HCT116 (cell line): ENCODE measurements around the gene PDSS1. TPM values are rescaled to one million over a fixed set of nuclear protein-coding genes. Genes with fewer than 3 reads are reported as not detected.

ENCODE experiments used
- ATAC-seq: fragments of 200-7000 bp; cut with Tn5 transposase; 2 replicates; pipeline ENCODE4 v1.9.1; 2020; ENCODE audit warnings: mild to moderate bottlenecking, moderate library complexity
- BruUV-seq: library from RNA; stranded (reverse); fragments of 400-500 nt; replicated peaks from 2 replicates; lab custom pipeline; 2021; lab: Mats Ljungman, UMichigan
- CTCF ChIA-PET: fragments of 300-600 bp; sonication (Branson Sonifier 250); formaldehyde crosslinking; loops from one replicate; lab custom pipeline; 2021; ENCODE audit warnings: antibody characterized with exemption; lab: Charles Lee
- POLR2A ChIA-PET: fragments of 300-600, 350-600 bp; sonication (Branson Sonifier 250); formaldehyde crosslinking; loops from one replicate; lab custom pipeline; 2021; ENCODE audit warnings: antibody characterized with exemption; lab: Charles Lee
- RAD21 ChIA-PET, 2 experiments: fragments of 300-600 bp; sonication (Branson Sonifier 250); formaldehyde crosslinking; loops; one replicate each; lab custom pipeline; 2023; ENCODE audit warnings: low total read pairs in 2 of 2; ENCODE audit not compliant: uncharacterized antibody in 2 of 2, unreplicated experiment in 2 of 2, low non-redundant PET in 1 of 2; lab: Charles Lee
- DNase-seq: peaks from one replicate; pipeline ENCODE4 v3.0.0-alpha.2; 2010; ENCODE audit warnings: low read depth, low spot score
- H2AFZ ChIP-seq: fragments of 200-600 bp; shearing (Covaris generic), sonication (generic); 2 replicates; pipeline ENCODE4 v1.6.1; 2017; ENCODE audit warnings: low read depth, mixed run types, mixed read lengths, antibody characterized with exemption, low read length; ENCODE audit not compliant: poor library complexity, severe bottlenecking
- H3K27ac ChIP-seq: 2 replicates; pipeline ENCODE4 v1.5.1; 2012; ENCODE audit warnings: low read depth, low read length
- H3K27me3 ChIP-seq: fragments of 200-600 bp; sonication (generic); 2 replicates; pipeline ENCODE4 v1.6.1; 2016; ENCODE audit warnings: mixed run types, low read length, mixed read lengths; ENCODE audit not compliant: insufficient read depth
- H3K36me3 ChIP-seq, 2 experiments: fragments of 200-500 bp in 1 of 2; fragments of 200-600 bp in 1 of 2; sonication (Bioruptor generic) in 1 of 2; sonication (generic) in 1 of 2; 2 replicates each; pipeline versions ENCODE4 v1.5.1 to v1.6.1; 2014 to 2016; ENCODE audit warnings: low read length in 2 of 2, inconsistent platforms in 1 of 2, mixed read lengths in 1 of 2, mixed run types in 1 of 2; ENCODE audit not compliant: insufficient read depth in 2 of 2, control insufficient read depth in 1 of 2
- H3K4me1 ChIP-seq, 2 experiments: fragments of 200-600 bp in 1 of 2; sonication (generic) in 1 of 2; 2 replicates each; pipeline versions ENCODE4 v1.5.1 to v1.6.1; 2012 to 2017; ENCODE audit warnings: low read length in 2 of 2, inconsistent platforms in 1 of 2, mild to moderate bottlenecking in 1 of 2, mixed read lengths in 1 of 2, mixed run types in 1 of 2, moderate library complexity in 1 of 2; ENCODE audit not compliant: insufficient read depth in 2 of 2, control insufficient read depth in 1 of 2
- H3K4me2 ChIP-seq: fragments of 200-600 bp; sonication (generic); 2 replicates; pipeline ENCODE4 v1.6.1; 2017; ENCODE audit warnings: mixed run types, low read length, mixed read lengths
- H3K4me3 ChIP-seq, 2 experiments: fragments of 200-600 bp in 1 of 2; sonication (generic) in 1 of 2; replicated peaks in 1 of 2; 2 replicates each; pipeline ENCODE4 v1.5.1; 2011 to 2016; ENCODE audit warnings: low read length in 2 of 2, control low read depth in 1 of 2, low read depth in 1 of 2, mild to moderate bottlenecking in 1 of 2, mixed read lengths in 1 of 2, mixed run types in 1 of 2
- H3K79me2 ChIP-seq: fragments of 200-600 bp; sonication (generic); 2 replicates; pipeline ENCODE4 v1.6.1; 2017; ENCODE audit warnings: mild to moderate bottlenecking, mixed run types, low read length, moderate library complexity, mixed read lengths; ENCODE audit not compliant: insufficient read depth
- H3K9ac ChIP-seq: fragments of 200-600 bp; sonication (generic); 2 replicates; pipeline ENCODE4 v1.6.1; 2016; ENCODE audit warnings: low read length, mixed read lengths
- H3K9me2 ChIP-seq: fragments of 200-600 bp; sonication (generic), shearing (Covaris generic); 2 replicates; pipeline ENCODE4 v1.6.1; 2017; ENCODE audit warnings: mixed run types, mild to moderate bottlenecking, moderate library complexity; ENCODE audit not compliant: insufficient read depth
- H3K9me3 ChIP-seq, 2 experiments: fragments of 200-500 bp in 1 of 2; fragments of 200-600 bp in 1 of 2; sonication (Bioruptor generic) in 1 of 2; sonication (generic) in 1 of 2; 2 replicates each; pipeline ENCODE4 v1.6.1; 2014 to 2017; ENCODE audit warnings: low read length in 2 of 2, mixed read lengths in 2 of 2, inconsistent platforms in 1 of 2, low read depth in 1 of 2, mild to moderate bottlenecking in 1 of 2, mixed run types in 1 of 2, moderate library complexity in 1 of 2; ENCODE audit not compliant: control insufficient read depth in 1 of 2, insufficient read depth in 1 of 2
- H4K20me1 ChIP-seq: fragments of 200-600 bp; sonication (generic), shearing (Covaris generic); 2 replicates; pipeline ENCODE4 v1.6.1; 2017; ENCODE audit warnings: mixed run types, mild to moderate bottlenecking, moderate library complexity; ENCODE audit not compliant: insufficient read depth
- ATF3 ChIP-seq: IDR thresholded peaks from 2 replicates; pipeline ENCODE4 v1.6.1; 2012
- CBX3 ChIP-seq: IDR thresholded peaks from 2 replicates; pipeline ENCODE4 v1.6.1; 2012; ENCODE audit warnings: low read depth
- CEBPB ChIP-seq: IDR thresholded peaks from 2 replicates; pipeline ENCODE4 v1.6.1; 2012; ENCODE audit warnings: low read depth
- CTCF ChIP-seq, 3 experiments: fragments of 200-600 bp in 1 of 3; sonication (generic) in 1 of 3; IDR thresholded peaks in 2 of 3; conservative IDR thresholded peaks in 1 of 3; 2 replicates each; pipeline ENCODE4 v1.5.1; 2012 to 2017; ENCODE audit warnings: low read depth in 2 of 3, low read length in 2 of 3, antibody characterized with exemption in 1 of 3, borderline replicate concordance in 1 of 3, control low read depth in 1 of 3, mild to moderate bottlenecking in 1 of 3, mixed read lengths in 1 of 3, mixed run types in 1 of 3, moderate library complexity in 1 of 3; ENCODE audit not compliant: insufficient read depth in 1 of 3
- EGR1 ChIP-seq: IDR thresholded peaks from 2 replicates; pipeline ENCODE4 v1.6.1; 2012; ENCODE audit warnings: low read depth
- EZH2 ChIP-seq: fragments of 200-600 bp; sonication (generic); IDR thresholded peaks from 2 replicates; pipeline ENCODE4 v1.6.1; 2017; ENCODE audit warnings: antibody characterized with exemption, mixed run types
- EZH2phosphoT487 ChIP-seq: fragments of 200-600 bp; IDR thresholded peaks from 2 replicates; pipeline ENCODE4 v1.6.1; 2018; ENCODE audit warnings: antibody characterized with exemption, borderline replicate concordance
- POLR2A ChIP-seq: IDR thresholded peaks from 2 replicates; pipeline ENCODE4 v1.7.0; 2011; ENCODE audit warnings: borderline replicate concordance; ENCODE audit not compliant: insufficient read depth, insufficient read length; ENCODE audit errors: extremely low read depth
- RAD21 ChIP-seq: IDR thresholded peaks from 2 replicates; pipeline ENCODE4 v1.6.1; 2012; ENCODE audit warnings: low read depth, mild to moderate bottlenecking
- REST ChIP-seq: IDR thresholded peaks from 2 replicates; pipeline ENCODE4 v1.6.1; 2012; ENCODE audit warnings: low read depth
- SIN3A ChIP-seq: IDR thresholded peaks from 2 replicates; pipeline ENCODE4 v1.6.1; 2012; ENCODE audit warnings: low read depth
- SP1 ChIP-seq: IDR thresholded peaks from 2 replicates; pipeline ENCODE4 v1.6.1; 2012; ENCODE audit warnings: low read depth
- SRF ChIP-seq: IDR thresholded peaks from 2 replicates; pipeline ENCODE4 v1.6.1; 2012; ENCODE audit warnings: low read depth
- TCF7L2 ChIP-seq: IDR thresholded peaks from 2 replicates; pipeline ENCODE4 v1.7.0; 2011; ENCODE audit warnings: borderline replicate concordance, inconsistent platforms; ENCODE audit not compliant: insufficient read depth, insufficient read length; ENCODE audit errors: extremely low read depth
- YY1 ChIP-seq: IDR thresholded peaks from 2 replicates; pipeline ENCODE4 v1.6.1; 2011; ENCODE audit warnings: low read length, low read depth, moderate library complexity, mild to moderate bottlenecking; ENCODE audit not compliant: insufficient replicate concordance; ENCODE audit errors: extremely low read depth
- ZFX ChIP-seq: fragments of 450-650 bp; IDR thresholded peaks from 2 replicates; pipeline ENCODE4 v1.6.1; 2017
- ZNF274 ChIP-seq: fragments of 200-500 bp; sonication (Bioruptor generic); IDR thresholded peaks from 2 replicates; pipeline ENCODE4 v1.6.1; 2014; ENCODE audit warnings: mild to moderate bottlenecking, low read depth, low read length, inconsistent platforms
- intact Hi-C: fragments of 100-400 bp; cut with micrococcal nuclease; formaldehyde crosslinking; loops from 2 replicates; pipeline ENCODE4 v1.10.0; 2022
- total RNA-seq: library from RNA; stranded (reverse); gene quantifications from one replicate; pipeline ENCODE4 v1.2.1, GENCODE V29; 2021; ENCODE audit not compliant: unreplicated experiment

Gene PDSS1
- total RNA-seq, 1 experiment from 2014 or later: 23.5 TPM

GRCh38 chr10:26679588-26679987, 17.9 kb upstream of the PDSS1 start (continued):
- TF ChIP-seq TCF7L2 (no peak), CTCF (IDR thresholded peaks at IDR 0.05 in 2 of 3, conservative IDR thresholded peaks at IDR 0.05 in 1 of 3; ENCODE audit: borderline replicate concordance in 1 of 3, insufficient read depth in 1 of 3, low read depth in 2 of 3, low read length in 2 of 3) (no peak), CBX3 (no peak), EGR1 (no peak)

- RAD21 ChIA-PET: no interaction called here
- no peak overlapping the region for H3K4me3 ChIP-seq
- intact Hi-C loops: no loop called here
These were observed 16.4 kb upstream of the PDSS1 start for GRCh38 chr10:26681076-26681475.

More at GRCh38 chr10:26681076-26681475, 16.4 kb upstream of the PDSS1 start:
- H3K27ac ChIP-seq: no peak overlapping the region
- DNase-seq: no peak
- no peak for TF ChIP-seq ATF3
- no peak for TF ChIP-seq ZFX
- no peak for TF ChIP-seq TCF7L2
- TF ChIP-seq ZNF274: no peak
- TF ChIP-seq EZH2: no peak
- TF ChIP-seq POLR2A: no peak
- TF ChIP-seq EGR1: no peak
- no peak for TF ChIP-seq CBX3
- no peak for TF ChIP-seq EZH2phosphoT487
- TF ChIP-seq SP1: no peak
- no peak for TF ChIP-seq SRF
- TF ChIP-seq YY1: no peak
- no peak for TF ChIP-seq SIN3A
- no peak for TF ChIP-seq REST
- no peak for TF ChIP-seq CEBPB
- no peak for TF ChIP-seq RAD21
- no peak for TF ChIP-seq CTCF (IDR thresholded peaks at IDR 0.05 in 2 of 3, conservative IDR thresholded peaks at IDR 0.05 in 1 of 3; ENCODE audit: borderline replicate concordance in 1 of 3, insufficient read depth in 1 of 3, low read depth in 2 of 3, low read length in 2 of 3)
- TF ChIP-seq, all 23 proteins: peak for 0
- no peaks in the 10 kb centered on the region for H3K27me3 ChIP-seq
- H4K20me1 ChIP-seq: no peaks in the 10 kb centered on the region
- no peaks in the 10 kb centered on the region for H3K9me2 ChIP-seq
- H2AFZ ChIP-seq: peak overlapping the region; percentile 41
- H3K9me3 ChIP-seq: no peaks in the 10 kb centered on the region
- H3K79me2 ChIP-seq: no peaks in the 10 kb centered on the region
- POLR2A ChIA-PET: no interaction called here
- no TSS peak for BruUV-seq
- peaks cover 0 to 6% of the 10 kb centered on the region in 2 experiments; a peak in 2 of 4 replicates for H3K4me1 ChIP-seq
- CTCF ChIA-PET: no interaction called here
- no peak for ATAC-seq
- H3K4me2 ChIP-seq: no peak overlapping the region
- no peak overlapping the region for H3K9ac ChIP-seq
- H3K36me3 ChIP-seq: no peaks in the 10 kb centered on the region
